ENCODE data around the gene UBE2E2. TPM values are rescaled to one million over a fixed set of nuclear protein-coding genes. Genes with fewer than 3 reads are reported as not detected.

Gene UBE2E2
- total RNA-seq, 1 donor from 2014 or later, result 32.5 TPM

- Mint-ChIP-seq H3K4me1 (ENCODE audit: low read depth) (peaks cover 3% of the 10 kb centered on the region), H3K27ac (no peak overlapping the region)
- TF ChIP-seq, protein P1, sequence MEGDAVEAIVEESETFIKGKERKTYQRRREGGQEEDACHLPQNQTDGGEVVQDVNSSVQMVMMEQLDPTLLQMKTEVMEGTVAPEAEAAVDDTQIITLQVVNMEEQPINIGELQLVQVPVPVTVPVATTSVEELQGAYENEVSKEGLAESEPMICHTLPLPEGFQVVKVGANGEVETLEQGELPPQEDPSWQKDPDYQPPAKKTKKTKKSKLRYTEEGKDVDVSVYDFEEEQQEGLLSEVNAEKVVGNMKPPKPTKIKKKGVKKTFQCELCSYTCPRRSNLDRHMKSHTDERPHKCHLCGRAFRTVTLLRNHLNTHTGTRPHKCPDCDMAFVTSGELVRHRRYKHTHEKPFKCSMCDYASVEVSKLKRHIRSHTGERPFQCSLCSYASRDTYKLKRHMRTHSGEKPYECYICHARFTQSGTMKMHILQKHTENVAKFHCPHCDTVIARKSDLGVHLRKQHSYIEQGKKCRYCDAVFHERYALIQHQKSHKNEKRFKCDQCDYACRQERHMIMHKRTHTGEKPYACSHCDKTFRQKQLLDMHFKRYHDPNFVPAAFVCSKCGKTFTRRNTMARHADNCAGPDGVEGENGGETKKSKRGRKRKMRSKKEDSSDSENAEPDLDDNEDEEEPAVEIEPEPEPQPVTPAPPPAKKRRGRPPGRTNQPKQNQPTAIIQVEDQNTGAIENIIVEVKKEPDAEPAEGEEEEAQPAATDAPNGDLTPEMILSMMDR (IDR thresholded peaks at IDR 0.05; ENCODE audit: unreplicated experiment), result no peak
These were observed 56.4 kb downstream of the UBE2E2 start for GRCh38 chr3:23259515-23259914.

GRCh38 chr3:23262766-23263165 is 59.6 kb downstream of the UBE2E2 start:
- Mint-ChIP-seq H3K36me3 (ENCODE audit: insufficient read depth) (peaks cover 3% of the 10 kb centered on the region), H3K27ac (no peak overlapping the region), H3K9me3 (ENCODE audit: low read depth) (peaks cover 6% of the 10 kb centered on the region), H3K4me1 (ENCODE audit: low read depth) (no peaks in the 10 kb centered on the region), H3K4me3 (ENCODE audit: low read depth) (no peak overlapping the region), H3K27me3 (no peaks in the 10 kb centered on the region)
- TF ChIP-seq, protein P1 (IDR thresholded peaks at IDR 0.05; ENCODE audit: unreplicated experiment), result no peak
- no peak for DNase-seq (ENCODE audit: low spot score, unreplicated experiment)

More at GRCh38 chr3:23259515-23259914, 56.4 kb downstream of the UBE2E2 start:
- Mint-ChIP-seq H3K4me3 (ENCODE audit: low read depth) (no peak overlapping the region), H3K9me3 (ENCODE audit: low read depth) (peaks cover 4% of the 10 kb centered on the region), H3K36me3 (ENCODE audit: insufficient read depth) (no peaks in the 10 kb centered on the region), H3K27me3 (no peaks in the 10 kb centered on the region)
- DNase-seq (ENCODE audit: low spot score, unreplicated experiment), result no peak

DNA sequence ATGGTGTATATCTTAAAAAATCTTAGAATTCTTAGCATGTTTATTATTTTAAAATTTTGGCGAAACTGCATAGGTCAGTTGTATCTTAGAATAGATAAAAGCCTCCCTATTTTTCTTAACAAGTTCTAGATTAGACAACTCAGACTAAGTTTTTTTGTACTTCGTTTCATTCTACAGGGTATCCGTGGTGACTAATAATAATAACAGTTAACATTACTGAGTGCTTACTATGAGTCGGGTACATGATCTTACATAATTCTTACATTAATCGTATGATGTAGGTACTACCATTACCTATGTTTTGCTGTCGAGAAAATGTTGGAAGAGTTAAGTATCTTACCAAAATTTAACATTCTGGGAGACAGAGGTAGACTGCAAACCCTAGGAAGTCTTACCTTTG is 60.7 kb downstream of the UBE2E2 start:
- Mint-ChIP-seq H3K4me1 (ENCODE audit: low read depth) (no peaks in the 10 kb centered on the region), H3K4me3 (ENCODE audit: low read depth) (no peak overlapping the region), H3K36me3 (ENCODE audit: insufficient read depth) (peaks cover 3% of the 10 kb centered on the region), H3K27ac (no peak overlapping the region), H3K9me3 (ENCODE audit: low read depth) (peaks cover 3% of the 10 kb centered on the region), H3K27me3 (no peaks in the 10 kb centered on the region)
- TF ChIP-seq, protein P1 (IDR thresholded peaks at IDR 0.05; ENCODE audit: unreplicated experiment), result no peak
- DNase-seq (ENCODE audit: low spot score, unreplicated experiment), result no peak

DNA sequence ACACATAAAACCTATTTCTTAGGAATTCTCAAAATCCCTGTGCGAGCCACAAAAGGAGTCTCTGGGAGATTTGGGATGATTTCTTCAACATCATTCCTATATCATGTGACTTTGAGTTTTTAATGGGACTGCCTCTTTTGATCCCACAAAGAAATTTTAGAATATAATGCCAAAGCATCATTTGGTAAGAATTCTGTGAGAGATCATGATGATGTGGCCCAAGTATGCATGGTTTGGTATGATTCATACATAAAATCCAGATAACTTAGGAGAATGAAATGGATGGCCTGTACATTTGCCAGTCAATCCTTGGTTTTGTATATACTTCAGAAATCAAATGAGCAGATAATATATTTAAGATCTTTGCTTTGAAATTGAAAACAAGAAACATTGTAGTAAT is 61.3 kb downstream of the UBE2E2 start:
- no peak for DNase-seq (ENCODE audit: low spot score, unreplicated experiment)
- Mint-ChIP-seq H3K4me1 (ENCODE audit: low read depth) (no peaks in the 10 kb centered on the region), H3K36me3 (ENCODE audit: insufficient read depth) (peaks cover 3% of the 10 kb centered on the region)

GRCh38 chr3:23270423-23270822 is 67.3 kb downstream of the UBE2E2 start:
- Mint-ChIP-seq H3K36me3 (ENCODE audit: insufficient read depth) (peaks cover 11% of the 10 kb centered on the region), H3K4me1 (ENCODE audit: low read depth) (no peaks in the 10 kb centered on the region), H3K27me3 (no peaks in the 10 kb centered on the region), H3K4me3 (ENCODE audit: low read depth) (no peak overlapping the region), H3K27ac (no peak overlapping the region), H3K9me3 (ENCODE audit: low read depth) (peaks cover 18% of the 10 kb centered on the region)
- no peak for DNase-seq (ENCODE audit: low spot score, unreplicated experiment)
- TF ChIP-seq, protein P1 (IDR thresholded peaks at IDR 0.05; ENCODE audit: unreplicated experiment), result no peak

More for the DNA sequence above, 61.3 kb downstream of the UBE2E2 start:
- no peaks in the 10 kb centered on the region for H3K27me3 Mint-ChIP-seq
- no peak overlapping the region for H3K27ac Mint-ChIP-seq
- H3K9me3 Mint-ChIP-seq (ENCODE audit: low read depth), result peaks cover 3% of the 10 kb centered on the region
- no peak overlapping the region for H3K4me3 Mint-ChIP-seq (ENCODE audit: low read depth)
- TF ChIP-seq, protein P1 (IDR thresholded peaks at IDR 0.05; ENCODE audit: unreplicated experiment), result no peak
